OCI-M1 (cell line): ENCODE results near the gene LURAP1L.
A peak's percentile ranks its signal among the peaks of the same experiment; 100 is the strongest.
"Not testable (repeated sequence)": the region's sequence is repeated elsewhere in the genome, so short reads cannot be mapped to it uniquely, and the experiment has no call there.

ENCODE experiments used
- DNase-seq: peaks from one replicate; lab custom pipeline; 2025; lab: John Stamatoyannopoulos, UW

Gene LURAP1L

DNA sequence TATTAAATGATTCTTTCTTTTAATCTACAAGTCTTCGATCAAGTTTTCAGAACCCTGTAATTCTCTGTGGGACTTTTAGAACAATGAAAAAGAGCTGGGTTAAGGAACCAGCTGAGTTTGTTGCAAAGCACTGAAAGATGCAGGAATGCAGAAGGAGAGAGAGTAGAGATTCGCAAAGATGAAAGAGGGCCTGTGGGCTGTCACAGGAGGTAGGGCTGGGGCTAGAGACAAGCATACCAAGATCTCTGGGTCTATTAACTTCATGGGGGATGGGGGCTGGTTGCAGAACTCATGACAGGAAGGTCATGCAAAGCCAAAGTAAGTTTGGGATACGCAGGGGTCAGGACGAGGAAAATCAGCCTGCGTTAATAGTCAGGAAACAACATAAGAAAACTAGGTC is 81.8 kb downstream of the LURAP1L start:
- DNase-seq, result no peak

DNA sequence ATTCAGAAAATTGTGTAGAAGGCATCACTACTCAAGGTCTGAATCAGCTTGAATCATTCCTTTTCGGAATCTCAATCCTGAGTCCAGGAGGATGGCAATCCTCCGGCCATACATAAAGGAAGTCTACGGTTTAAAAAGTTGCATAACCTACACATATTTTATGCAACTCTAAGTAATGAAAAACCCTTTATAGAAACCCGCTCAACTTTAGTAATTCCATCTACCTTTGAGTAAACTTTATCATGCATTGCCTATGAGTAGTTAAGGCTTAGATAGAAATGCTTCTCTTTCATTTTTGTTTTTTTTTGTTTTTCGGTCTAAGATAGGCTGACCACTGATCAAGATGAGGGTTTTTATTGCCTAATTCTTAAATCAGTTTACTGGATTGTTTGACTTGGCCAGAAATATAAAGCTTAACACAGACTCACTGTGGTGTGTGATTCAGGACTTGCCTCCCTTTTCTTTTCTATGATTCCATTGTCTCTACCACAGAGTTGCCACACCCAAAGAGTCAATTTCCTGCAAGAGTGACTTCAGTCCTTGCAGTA is 85.0 kb downstream of the LURAP1L start:
- peak; percentile 93 for DNase-seq

DNA sequence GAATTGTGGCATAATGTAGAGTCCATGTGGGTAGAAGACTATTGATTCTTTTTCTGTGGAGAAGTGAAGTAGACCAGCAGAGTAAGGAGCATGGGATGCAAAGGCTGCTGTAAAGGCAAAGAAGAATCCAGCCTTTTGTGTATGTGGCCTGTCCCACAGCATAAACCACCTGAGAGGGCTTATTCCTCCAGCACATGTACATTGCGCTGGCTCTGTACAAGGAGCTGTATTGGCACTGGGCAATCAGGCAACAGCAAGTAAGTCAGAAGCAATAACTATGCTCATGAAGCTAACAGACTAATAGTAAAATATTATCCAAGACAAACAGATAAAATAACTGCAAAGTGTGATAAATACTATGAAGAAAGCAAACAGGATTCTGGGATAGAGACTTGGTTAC is 86.2 kb downstream of the LURAP1L start:
- no peak for DNase-seq

DNA sequence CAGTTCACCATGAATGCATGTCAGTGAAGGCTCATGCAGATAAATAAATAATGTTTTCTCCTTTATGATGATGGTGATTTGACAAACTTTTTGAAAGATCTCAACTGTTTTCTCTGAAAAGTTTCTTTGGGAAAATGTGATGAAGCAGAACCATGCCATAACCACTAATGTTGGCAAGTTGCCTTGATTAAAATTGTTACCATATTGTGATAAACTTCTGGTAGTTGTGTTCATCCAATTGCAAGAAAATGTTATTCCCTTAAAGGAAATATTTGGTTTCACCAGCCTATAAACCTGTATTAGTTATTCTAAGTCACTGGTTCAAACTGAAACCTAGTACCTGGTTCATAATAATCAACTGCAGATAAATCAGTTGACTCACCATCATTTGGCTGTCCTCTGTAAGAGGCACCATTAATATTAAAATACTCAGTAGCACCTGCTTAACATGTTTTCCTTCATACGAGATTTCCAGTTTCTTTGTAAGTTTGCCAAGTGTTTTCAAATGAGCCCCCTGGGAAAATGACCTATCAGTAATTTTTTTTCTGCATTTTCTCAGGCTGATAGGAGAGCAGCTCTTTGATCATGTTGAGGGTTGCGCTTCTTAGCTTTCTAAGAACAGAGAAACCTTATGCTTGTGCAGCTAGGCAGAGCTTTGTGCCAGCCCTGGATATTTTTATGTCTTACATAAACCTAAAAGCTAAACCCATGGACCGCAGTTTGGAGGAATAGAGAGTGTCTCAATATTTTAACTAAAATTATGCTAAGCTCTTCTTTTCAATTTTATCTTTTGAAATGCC is 88.0 kb downstream of the LURAP1L start:
- DNase-seq, result no peak

DNA sequence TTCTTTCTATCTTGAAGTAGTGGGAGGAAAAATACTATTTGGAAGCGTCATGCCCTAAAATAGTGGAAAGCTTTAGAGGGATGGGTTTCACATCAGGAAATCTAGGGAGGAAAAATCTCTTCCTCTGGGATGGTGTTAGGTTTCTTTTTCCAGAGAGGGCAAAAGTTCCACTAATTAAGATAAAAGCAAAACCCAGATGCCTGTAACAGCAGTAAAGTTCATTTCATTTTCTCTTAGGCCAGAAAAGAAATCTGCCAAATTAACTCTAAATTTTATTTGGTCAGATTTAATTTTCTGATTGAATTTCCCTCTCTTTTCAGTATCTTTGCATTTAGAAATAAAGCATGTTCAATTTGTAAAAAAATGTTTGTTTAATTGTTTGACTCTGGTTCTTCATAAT is 88.8 kb downstream of the LURAP1L start:
- DNase-seq, result no peak

DNA sequence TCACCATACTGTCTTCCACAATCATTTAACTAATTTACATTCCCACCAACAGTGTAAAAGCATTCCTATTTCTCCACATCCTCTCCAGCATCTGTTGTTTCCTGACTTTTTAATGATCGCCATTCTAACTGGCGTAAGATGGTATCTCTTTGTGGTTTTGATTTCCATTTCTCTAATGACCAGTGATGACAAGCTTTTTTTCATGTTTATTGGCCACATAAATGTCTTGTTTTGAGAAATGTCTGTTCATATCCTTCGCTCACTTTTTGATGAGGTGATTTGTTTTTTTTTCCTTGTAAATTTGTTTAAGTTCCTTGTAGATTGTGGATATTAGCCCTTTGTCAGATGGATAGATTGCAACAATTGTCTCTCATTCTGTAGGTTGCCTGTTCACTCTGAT is 90.6 kb downstream of the LURAP1L start:
- DNase-seq, result not testable (repeated sequence)
